ENCODE results near the gene PCDH1.

The PCDH1 gene

GRCh38 chr5:141878711-141879425, 658 bp upstream of the PCDH1 start:
- DNase-seq, result peak; percentile 92 to 97 (median 95)
- ChIA-PET POLR2A (interaction anchor here (0.6 kb wide), 1 partner anchor 10 kb away, joined by 3 read pairs; no protein-coding TSS in a partner anchor), CTCF (interaction anchor here (0.9 to 10.8 kb wide), 43 partner anchors 11 to 748 kb away, joined by 3 to 108 read pairs (median 5); partner anchors contain the start of genes DELE1 and PCDH12)
- H3K4me3 ChIP-seq (ENCODE audit: control insufficient read depth in 1 of 7, extremely low read depth in 1 of 7, insufficient read depth in 4 of 7, low read depth in 2 of 7, low read length in 6 of 7), result peak overlapping the region in 3 of 7 experiments; percentile 30 to 60 (median 48)
- H3K36me3 ChIP-seq (ENCODE audit: control insufficient read depth in 4 of 4, insufficient read depth in 4 of 4, low read length in 3 of 4), result no peaks in the 10 kb centered on the region
- H3K27ac ChIP-seq (ENCODE audit: insufficient read depth in 1 of 2, low read depth in 1 of 2, low read length in 2 of 2, poor library complexity in 1 of 2, severe bottlenecking in 2 of 2), result no peak overlapping the region
- H3K4me1 ChIP-seq (ENCODE audit: control extremely low read depth in 1 of 4, control insufficient read depth in 4 of 4, insufficient read depth in 4 of 4, low read length in 3 of 4), result peaks cover 0 to 40% (median 30%) of the 10 kb centered on the region in 4 experiments
- 0% methylated on average over 27 of the region's 40 CpGs for WGBS (ENCODE audit: insufficient coverage)
- H3K27me3 ChIP-seq (replicated peaks in 2 of 5; ENCODE audit: control insufficient read depth in 4 of 5, insufficient read depth in 5 of 5, low read length in 4 of 5), result peaks cover 6 to 97% (median 54%) of the 10 kb centered on the region in 5 experiments
- H3K9me3 ChIP-seq (ENCODE audit: control extremely low read depth in 1 of 5, control insufficient read depth in 4 of 5, insufficient read depth in 2 of 5, low read depth in 1 of 5, low read length in 4 of 5), result no peaks in the 10 kb centered on the region

GRCh38 chr5:141877356-141878185, 639 bp downstream of the PCDH1 start:
- CTCF ChIA-PET, result interaction anchor here (1.1 to 10.8 kb wide), 16 partner anchors 10 to 224 kb away, joined by 3 to 108 read pairs (median 6); no protein-coding TSS in a partner anchor
- peak overlapping the region in 4 of 7 experiments; percentile 33 to 57 (median 46) for H3K4me3 ChIP-seq (ENCODE audit: control insufficient read depth in 1 of 7, extremely low read depth in 1 of 7, insufficient read depth in 4 of 7, low read depth in 2 of 7, low read length in 6 of 7)
- H3K36me3 ChIP-seq (ENCODE audit: control insufficient read depth in 4 of 4, insufficient read depth in 4 of 4, low read length in 3 of 4), result no peaks in the 10 kb centered on the region
- DNase-seq, result peak in 2 of 3 donors; percentile 35 to 51
- H3K9me3 ChIP-seq (ENCODE audit: control extremely low read depth in 1 of 5, control insufficient read depth in 4 of 5, insufficient read depth in 2 of 5, low read depth in 1 of 5, low read length in 4 of 5), result no peaks in the 10 kb centered on the region
- POLR2A ChIA-PET, result interaction anchor here (0.6 kb wide), 1 partner anchor 177 kb away, joined by 3 read pairs; no protein-coding TSS in a partner anchor
- no peak overlapping the region for H3K27ac ChIP-seq (ENCODE audit: insufficient read depth in 1 of 2, low read depth in 1 of 2, low read length in 2 of 2, poor library complexity in 1 of 2, severe bottlenecking in 2 of 2)
- H3K27me3 ChIP-seq (replicated peaks in 2 of 5; ENCODE audit: control insufficient read depth in 4 of 5, insufficient read depth in 5 of 5, low read length in 4 of 5), result peaks cover 6 to 94% (median 49%) of the 10 kb centered on the region in 5 experiments
- peaks cover 0 to 40% (median 28%) of the 10 kb centered on the region in 4 experiments for H3K4me1 ChIP-seq (ENCODE audit: control extremely low read depth in 1 of 4, control insufficient read depth in 4 of 4, insufficient read depth in 4 of 4, low read length in 3 of 4)
- 3% methylated on average over 53 of the region's 55 CpGs for WGBS (ENCODE audit: insufficient coverage)

GRCh38 chr5:141876628-141877355, 1.4 kb downstream of the PCDH1 start:
- POLR2A ChIA-PET, result no interaction called here
- CTCF ChIA-PET, result interaction anchor here (1.2 to 10.8 kb wide), 5 partner anchors 32 to 182 kb away, joined by 3 to 108 read pairs (median 28); no protein-coding TSS in a partner anchor
- Histone ChIP-seq H3K27me3 (replicated peaks in 2 of 5; ENCODE audit: control insufficient read depth in 4 of 5, insufficient read depth in 5 of 5, low read length in 4 of 5) (peaks cover 6 to 93% (median 42%) of the 10 kb centered on the region in 5 experiments), H3K36me3 (ENCODE audit: control insufficient read depth in 4 of 4, insufficient read depth in 4 of 4, low read length in 3 of 4) (no peaks in the 10 kb centered on the region), H3K27ac (ENCODE audit: insufficient read depth in 1 of 2, low read depth in 1 of 2, low read length in 2 of 2, poor library complexity in 1 of 2, severe bottlenecking in 2 of 2) (no peak overlapping the region), H3K4me3 (ENCODE audit: control insufficient read depth in 1 of 7, extremely low read depth in 1 of 7, insufficient read depth in 4 of 7, low read depth in 2 of 7, low read length in 6 of 7) (peak overlapping the region in 3 of 7 experiments; percentile 19 to 46 (median 31)), H3K4me1 (ENCODE audit: control extremely low read depth in 1 of 4, control insufficient read depth in 4 of 4, insufficient read depth in 4 of 4, low read length in 3 of 4) (peaks cover 0 to 40% (median 28%) of the 10 kb centered on the region in 4 experiments), H3K9me3 (ENCODE audit: control extremely low read depth in 1 of 5, control insufficient read depth in 4 of 5, insufficient read depth in 2 of 5, low read depth in 1 of 5, low read length in 4 of 5) (no peaks in the 10 kb centered on the region)
- DNase-seq, result peak in 1 of 3 donors; percentile 21
- WGBS (ENCODE audit: insufficient coverage), result 4% methylated on average over 35 of the region's 42 CpGs

DNA sequence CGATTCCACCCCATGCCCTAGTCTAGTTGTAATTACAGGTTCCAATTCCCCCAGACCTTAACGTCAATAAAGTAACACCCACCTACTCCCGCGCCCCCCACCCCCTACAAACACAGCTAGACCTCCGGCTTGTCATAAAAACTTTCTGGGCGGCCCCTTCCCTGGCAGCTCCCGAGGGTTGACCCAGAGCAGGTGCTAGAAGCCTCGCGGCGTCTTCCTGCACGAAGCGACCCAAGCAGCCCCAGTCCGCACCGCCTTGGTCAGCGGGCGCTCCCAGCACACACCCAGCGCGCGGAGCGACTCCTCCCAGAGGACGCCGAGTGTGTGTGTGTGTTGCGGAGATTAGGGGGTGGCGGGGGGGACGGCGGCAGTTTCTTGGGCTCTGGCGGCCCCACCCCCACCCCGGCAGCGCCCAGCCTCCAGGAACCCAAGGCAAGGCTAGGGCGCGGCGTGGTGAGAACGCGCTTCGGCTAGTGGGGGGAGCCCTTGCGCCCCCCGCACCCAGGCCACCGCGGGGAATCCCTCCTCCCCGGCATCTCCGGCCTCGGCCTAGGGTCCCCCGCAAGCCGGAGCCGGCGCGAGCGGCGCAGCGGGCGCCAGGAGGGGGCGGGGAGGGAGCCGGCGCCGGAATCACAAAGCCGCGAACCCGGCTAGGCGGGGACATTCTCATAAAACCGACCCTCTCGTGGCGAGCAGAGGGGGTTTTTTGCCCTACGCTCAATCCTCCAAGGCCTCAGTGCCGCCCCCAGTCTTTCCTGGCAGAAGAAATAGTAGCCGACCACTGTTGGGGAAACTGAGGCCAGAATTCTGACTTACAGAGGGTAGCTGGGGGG, 2.2 kb downstream of the PCDH1 start:
- H3K36me3 ChIP-seq (ENCODE audit: control insufficient read depth in 4 of 4, insufficient read depth in 4 of 4, low read length in 3 of 4), result no peaks in the 10 kb centered on the region
- 0% methylated on average over 38 of the region's 65 CpGs for WGBS (ENCODE audit: insufficient coverage)
- POLR2A ChIA-PET, result no interaction called here
- H3K4me1 ChIP-seq (ENCODE audit: control extremely low read depth in 1 of 4, control insufficient read depth in 4 of 4, insufficient read depth in 4 of 4, low read length in 3 of 4), result peaks cover 0 to 40% (median 28%) of the 10 kb centered on the region in 4 experiments
- CTCF ChIA-PET, result interaction anchor here (1.9 to 10.8 kb wide), 3 partner anchors 31 to 174 kb away, joined by 7 to 108 read pairs (median 29); no protein-coding TSS in a partner anchor
- no peak overlapping the region for H3K27ac ChIP-seq (ENCODE audit: insufficient read depth in 1 of 2, low read depth in 1 of 2, low read length in 2 of 2, poor library complexity in 1 of 2, severe bottlenecking in 2 of 2)
- H3K27me3 ChIP-seq (replicated peaks in 2 of 5; ENCODE audit: control insufficient read depth in 4 of 5, insufficient read depth in 5 of 5, low read length in 4 of 5), result peaks cover 10 to 92% (median 37%) of the 10 kb centered on the region in 5 experiments
- peak in 2 of 3 donors; percentile 42 to 47 for DNase-seq
- H3K4me3 ChIP-seq (ENCODE audit: control insufficient read depth in 1 of 7, extremely low read depth in 1 of 7, insufficient read depth in 4 of 7, low read depth in 2 of 7, low read length in 6 of 7), result peak overlapping the region in 4 of 7 experiments; percentile 19 to 46 (median 25)
- no peaks in the 10 kb centered on the region for H3K9me3 ChIP-seq (ENCODE audit: control extremely low read depth in 1 of 5, control insufficient read depth in 4 of 5, insufficient read depth in 2 of 5, low read depth in 1 of 5, low read length in 4 of 5)

GRCh38 chr5:141875022-141875740, 3.0 kb downstream of the PCDH1 start:
- Histone ChIP-seq H3K4me3 (ENCODE audit: control insufficient read depth in 1 of 7, extremely low read depth in 1 of 7, insufficient read depth in 4 of 7, low read depth in 2 of 7, low read length in 6 of 7) (no peak overlapping the region), H3K27ac (ENCODE audit: insufficient read depth in 1 of 2, low read depth in 1 of 2, low read length in 2 of 2, poor library complexity in 1 of 2, severe bottlenecking in 2 of 2) (no peak overlapping the region), H3K27me3 (replicated peaks in 2 of 5; ENCODE audit: control insufficient read depth in 4 of 5, insufficient read depth in 5 of 5, low read length in 4 of 5) (peaks cover 10 to 92% (median 41%) of the 10 kb centered on the region in 5 experiments), H3K4me1 (ENCODE audit: control extremely low read depth in 1 of 4, control insufficient read depth in 4 of 4, insufficient read depth in 4 of 4, low read length in 3 of 4) (peaks cover 0 to 40% (median 28%) of the 10 kb centered on the region in 4 experiments), H3K36me3 (ENCODE audit: control insufficient read depth in 4 of 4, insufficient read depth in 4 of 4, low read length in 3 of 4) (no peaks in the 10 kb centered on the region), H3K9me3 (ENCODE audit: control extremely low read depth in 1 of 5, control insufficient read depth in 4 of 5, insufficient read depth in 2 of 5, low read depth in 1 of 5, low read length in 4 of 5) (no peaks in the 10 kb centered on the region)
- WGBS (ENCODE audit: insufficient coverage), result 23% methylated on average over 6 of the region's 9 CpGs
- ChIA-PET POLR2A (no interaction called here), CTCF (interaction anchor here (1.9 to 10.8 kb wide), 3 partner anchors 30 to 173 kb away, joined by 7 to 108 read pairs (median 29); no protein-coding TSS in a partner anchor)
- no peak for DNase-seq

All from common myeloid progenitor, CD34-positive (primary cell).